Lower lobe of right lung (tissue), 2 donors: Measurements from ENCODE around the gene HEATR1. TPM values are rescaled to one million over a fixed set of nuclear protein-coding genes. Genes with fewer than 3 reads are reported as not detected.

Source experiments
- ATAC-seq, 2 donors: fragments of 200-7000 bp; cut with Tn5 transposase; one replicate each; pipeline ENCODE4 v1.9.1; 2020 to 2022; ENCODE audit warnings: mild to moderate bottlenecking in 2 of 2, moderate library complexity in 2 of 2
- DNase-seq: peaks from one replicate; pipeline ENCODE4 v3.0.0-alpha.2; 2020
- H3K27ac ChIP-seq: fragments of 200-600 bp; one replicate; pipeline ENCODE4 v1.8.0; 2022
- H3K27me3 ChIP-seq: fragments of 200-600 bp; one replicate; pipeline ENCODE4 v1.8.0; 2022; ENCODE audit warnings: low read depth
- H3K36me3 ChIP-seq: fragments of 200-600 bp; one replicate; pipeline ENCODE4 v1.8.0; 2022; ENCODE audit warnings: mild to moderate bottlenecking
- H3K4me1 ChIP-seq: fragments of 200-600 bp; one replicate; pipeline ENCODE4 v1.8.0; 2022
- H3K4me3 ChIP-seq: fragments of 200-600 bp; one replicate; pipeline ENCODE4 v1.8.0; 2022; ENCODE audit warnings: mild to moderate bottlenecking
- H3K9me3 ChIP-seq: fragments of 200-600 bp; one replicate; pipeline ENCODE4 v1.8.0; 2022
- intact Hi-C: fragments of 100-400 bp; cut with DNase I; formaldehyde crosslinking; loops from one replicate; pipeline ENCODE4 v1.11.0; 2022
- total RNA-seq: library from RNA; stranded (reverse); fragmentation: NEBNext Ultra II Directional; extraction: Animal tissue kit (Norgen Biotek cat#: 25700); gene quantifications from one replicate; pipeline ENCODE4 v1.2.1, GENCODE V29; 2021
- TF ChIP-seq, protein P1 (sequence below): fragments of 200-600 bp; IDR thresholded peaks from one replicate; pipeline ENCODE4 v1.8.0; 2022; ENCODE audit warnings: antibody characterized with exemption, mild to moderate bottlenecking
- donor health status: DM: no; HTN: yes; CAD: no; lungs with severe emphysema.

Gene HEATR1
- total RNA-seq, 1 donor from 2014 or later = 24.4 TPM

DNA sequence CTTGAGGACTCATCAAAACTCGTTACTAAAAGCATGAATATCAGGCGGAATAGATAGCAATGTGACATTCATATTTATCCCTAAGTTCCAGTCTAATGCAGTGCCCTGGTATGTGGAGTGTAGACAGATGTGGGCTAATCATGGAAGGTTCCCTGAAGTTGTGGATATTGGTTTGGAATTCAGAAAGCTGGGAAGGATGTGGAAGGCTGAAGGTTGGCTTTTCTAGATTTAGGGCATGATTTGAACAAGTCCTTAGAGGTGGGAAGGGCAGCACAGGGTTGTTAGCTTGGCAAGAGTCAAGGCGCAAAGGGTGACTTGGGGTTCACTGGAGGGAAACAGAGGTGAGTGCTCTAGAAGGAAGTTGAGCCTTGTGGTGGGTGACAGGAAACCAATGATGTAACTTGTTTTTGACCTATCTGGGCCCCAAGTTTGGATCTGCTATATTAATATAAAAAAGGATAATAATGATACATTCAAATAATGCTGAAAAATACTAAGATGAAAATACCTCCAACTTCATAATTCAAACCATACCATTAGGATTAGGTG, 58.6 kb downstream of the HEATR1 start:
- DNase-seq = no peak
- no peak for ATAC-seq
- Histone ChIP-seq H3K9me3 (no peaks in the 10 kb centered on the region), H3K36me3 (peaks cover 100% of the 10 kb centered on the region), H3K27me3 (no peaks in the 10 kb centered on the region), H3K4me3 (no peak overlapping the region), H3K27ac (no peak overlapping the region), H3K4me1 (no peaks in the 10 kb centered on the region)
- TF ChIP-seq, protein P1, sequence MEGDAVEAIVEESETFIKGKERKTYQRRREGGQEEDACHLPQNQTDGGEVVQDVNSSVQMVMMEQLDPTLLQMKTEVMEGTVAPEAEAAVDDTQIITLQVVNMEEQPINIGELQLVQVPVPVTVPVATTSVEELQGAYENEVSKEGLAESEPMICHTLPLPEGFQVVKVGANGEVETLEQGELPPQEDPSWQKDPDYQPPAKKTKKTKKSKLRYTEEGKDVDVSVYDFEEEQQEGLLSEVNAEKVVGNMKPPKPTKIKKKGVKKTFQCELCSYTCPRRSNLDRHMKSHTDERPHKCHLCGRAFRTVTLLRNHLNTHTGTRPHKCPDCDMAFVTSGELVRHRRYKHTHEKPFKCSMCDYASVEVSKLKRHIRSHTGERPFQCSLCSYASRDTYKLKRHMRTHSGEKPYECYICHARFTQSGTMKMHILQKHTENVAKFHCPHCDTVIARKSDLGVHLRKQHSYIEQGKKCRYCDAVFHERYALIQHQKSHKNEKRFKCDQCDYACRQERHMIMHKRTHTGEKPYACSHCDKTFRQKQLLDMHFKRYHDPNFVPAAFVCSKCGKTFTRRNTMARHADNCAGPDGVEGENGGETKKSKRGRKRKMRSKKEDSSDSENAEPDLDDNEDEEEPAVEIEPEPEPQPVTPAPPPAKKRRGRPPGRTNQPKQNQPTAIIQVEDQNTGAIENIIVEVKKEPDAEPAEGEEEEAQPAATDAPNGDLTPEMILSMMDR = no peak
- intact Hi-C loops = no loop called here

DNA sequence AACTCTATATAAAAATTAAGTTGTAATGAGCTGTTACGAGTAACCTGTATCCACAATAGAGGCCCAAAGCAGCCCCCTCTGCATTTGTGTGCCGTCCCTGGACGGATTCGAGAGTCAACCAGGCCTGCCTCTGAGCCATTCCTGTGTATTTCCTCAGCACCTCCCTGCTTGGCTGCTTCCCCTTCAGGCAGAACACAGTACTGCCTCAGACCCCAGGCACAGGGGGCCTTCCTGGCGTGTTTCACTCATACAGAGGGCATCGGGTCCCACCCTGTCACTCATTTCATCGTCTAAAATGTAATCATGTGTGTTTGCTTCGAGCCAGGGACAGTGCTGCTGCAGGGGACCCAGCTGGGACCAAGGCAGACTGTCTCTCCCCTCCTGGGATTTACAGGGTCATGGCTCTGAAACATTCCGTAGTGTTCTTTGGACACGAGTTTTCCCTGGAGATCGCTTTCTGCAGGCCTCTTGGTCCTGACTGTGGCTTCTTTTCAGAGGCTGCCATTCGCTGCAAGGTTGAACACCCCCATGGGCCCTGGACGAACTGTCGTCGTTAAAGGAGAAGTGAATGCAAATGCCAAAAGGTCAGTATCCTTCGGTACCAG, 61.1 kb downstream of the HEATR1 start:
- ATAC-seq (no peak), DNase-seq (no peak)
- no peak overlapping the region for H3K27ac ChIP-seq
- H3K4me1 ChIP-seq = no peaks in the 10 kb centered on the region
- H3K36me3 ChIP-seq = peaks cover 97% of the 10 kb centered on the region
- H3K9me3 ChIP-seq = no peaks in the 10 kb centered on the region
- TF ChIP-seq, protein P1 = no peak
- no peaks in the 10 kb centered on the region for H3K27me3 ChIP-seq
- intact Hi-C loops = no loop called here
- no peak overlapping the region for H3K4me3 ChIP-seq

DNA sequence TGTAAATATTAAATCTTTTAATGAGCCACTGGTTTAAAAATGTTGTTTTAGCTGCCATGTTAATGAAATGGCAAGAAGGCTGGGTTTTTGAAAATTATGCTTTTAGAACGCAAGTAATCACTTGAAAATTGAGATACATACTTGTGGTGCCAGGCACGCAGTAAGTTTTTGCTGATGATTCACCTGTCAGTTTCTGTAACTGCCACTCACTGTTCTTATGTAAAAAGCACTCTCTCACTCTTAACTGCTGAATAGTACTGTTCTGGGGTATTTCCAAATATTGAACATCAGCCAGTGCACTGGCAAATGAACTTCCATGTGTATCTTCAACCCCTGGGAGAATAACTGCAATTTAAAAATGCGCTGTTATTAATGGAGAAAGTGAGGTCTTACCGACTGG, 62.6 kb downstream of the HEATR1 start:
- H3K4me3 ChIP-seq = no peak overlapping the region
- peaks cover 91% of the 10 kb centered on the region for H3K36me3 ChIP-seq
- H3K9me3 ChIP-seq = no peaks in the 10 kb centered on the region
- intact Hi-C loops = no loop called here
- H3K4me1 ChIP-seq = no peaks in the 10 kb centered on the region
- no peaks in the 10 kb centered on the region for H3K27me3 ChIP-seq
- TF ChIP-seq, protein P1 = no peak
- ATAC-seq = no peak
- H3K27ac ChIP-seq = no peak overlapping the region
- DNase-seq = no peak

DNA sequence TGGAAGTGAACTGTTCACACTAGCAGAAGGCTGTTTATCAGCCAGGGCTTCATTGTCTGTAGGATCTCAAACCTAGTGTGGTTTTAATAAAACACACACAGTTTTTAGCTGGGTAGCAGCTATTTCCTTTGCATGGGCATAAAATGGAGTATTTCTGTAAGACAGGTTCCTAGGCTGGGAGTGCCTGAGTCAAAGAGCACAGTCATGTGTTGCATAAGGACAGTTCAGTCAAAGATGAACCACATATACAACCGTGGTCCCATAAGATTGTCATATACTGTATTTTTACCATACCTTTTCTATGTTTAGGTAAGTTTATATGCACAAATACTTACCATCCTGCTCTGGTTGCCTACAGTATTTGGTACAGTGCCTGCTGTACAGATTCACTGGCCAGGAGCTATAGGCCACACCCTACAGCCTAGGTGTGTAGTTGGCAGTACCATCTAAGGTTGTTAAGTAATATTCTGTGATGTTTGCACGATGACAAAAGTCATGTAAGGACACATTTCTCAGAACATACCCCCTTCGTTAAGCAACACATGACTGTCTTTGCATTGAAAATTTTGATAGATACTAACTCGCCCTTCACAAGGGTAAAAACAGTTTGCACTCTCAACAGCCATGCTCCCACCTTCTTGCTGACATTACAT, 63.4 kb downstream of the HEATR1 start:
- Histone ChIP-seq H3K27ac (no peak overlapping the region), H3K4me1 (no peaks in the 10 kb centered on the region), H3K36me3 (peaks cover 91% of the 10 kb centered on the region), H3K27me3 (no peaks in the 10 kb centered on the region), H3K9me3 (no peaks in the 10 kb centered on the region), H3K4me3 (no peak overlapping the region)
- DNase-seq = no peak
- ATAC-seq = no peak
- intact Hi-C loops = no loop called here
- TF ChIP-seq, protein P1 = no peak

DNA sequence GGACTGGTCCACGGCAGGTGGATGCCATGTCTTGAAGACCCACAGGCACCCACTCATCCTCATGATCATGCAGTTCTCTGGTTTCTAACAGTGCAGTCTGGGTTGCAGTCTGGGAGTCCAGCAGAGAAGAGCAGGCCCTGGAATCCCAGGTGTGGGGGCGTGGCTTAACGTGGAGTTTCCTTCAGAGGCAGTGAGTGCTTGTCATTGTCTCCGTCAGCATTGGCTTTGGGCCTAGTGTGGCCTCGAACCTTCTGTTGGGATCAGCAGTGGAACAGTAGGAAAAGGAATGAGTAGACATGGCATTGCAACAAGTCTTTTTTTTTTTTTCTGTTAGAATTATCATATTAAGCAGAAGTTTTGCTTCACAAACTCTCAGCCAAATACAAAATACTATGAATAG, 67.8 kb downstream of the HEATR1 start:
- no peak for DNase-seq
- no peaks in the 10 kb centered on the region for H3K9me3 ChIP-seq
- TF ChIP-seq, protein P1 = no peak
- H3K4me1 ChIP-seq = peaks cover 8% of the 10 kb centered on the region
- H3K27me3 ChIP-seq = no peaks in the 10 kb centered on the region
- peaks cover 76% of the 10 kb centered on the region for H3K36me3 ChIP-seq
- H3K27ac ChIP-seq = no peak overlapping the region
- H3K4me3 ChIP-seq = no peak overlapping the region
- no peak for ATAC-seq
- intact Hi-C loops = no loop called here
